Measurements from ENCODE around the gene RPS8.
A peak's percentile ranks its signal among the peaks of the same experiment; 100 is the strongest.
"Not testable (repeated sequence)": the region's sequence is repeated elsewhere in the genome, so short reads cannot be mapped to it uniquely, and the experiment has no call there.

RPS8 gene

GRCh38 chr1:44808938-44809917, 33.9 kb downstream of the RPS8 start:
- Histone ChIP-seq H3K4me1 (ENCODE audit: low read length) (peaks cover 75% of the 10 kb centered on the region), H3K27me3 (ENCODE audit: low read depth, low read length) (no peaks in the 10 kb centered on the region), H4K20me1 (ENCODE audit: insufficient read depth, low read length) (no peaks in the 10 kb centered on the region), H3K4me2 (ENCODE audit: low read length) (peak overlapping the region; percentile 78), H3K9ac (ENCODE audit: low read length) (peak overlapping the region; percentile 94), H3K79me2 (ENCODE audit: low read length) (peaks cover 42% of the 10 kb centered on the region), H3K36me3 (replicated peaks; ENCODE audit: low read depth, low read length) (peaks cover 43% of the 10 kb centered on the region), H3K9me3 (ENCODE audit: insufficient read depth, low read length) (no peaks in the 10 kb centered on the region), H2AFZ (ENCODE audit: low read depth, low read length) (no peak overlapping the region), H3K27ac (ENCODE audit: low read length) (peak overlapping the region; percentile 100), H3K4me3 (ENCODE audit: low read length) (peak overlapping the region; percentile 55)
- TF ChIP-seq EZH2phosphoT487 (IDR thresholded peaks at IDR 0.05; ENCODE audit: low read depth) (no peak), CTCF (IDR thresholded peaks at IDR 0.05; ENCODE audit: low read depth, low read length) (no peak)

GRCh38 chr1:44810101-44810761, 34.9 kb downstream of the RPS8 start:
- Histone ChIP-seq H3K79me2 (ENCODE audit: low read length) (peaks cover 37% of the 10 kb centered on the region), H3K4me3 (ENCODE audit: low read length) (peak overlapping the region; percentile 67), H3K4me1 (ENCODE audit: low read length) (peaks cover 70% of the 10 kb centered on the region), H4K20me1 (ENCODE audit: insufficient read depth, low read length) (no peaks in the 10 kb centered on the region), H3K9me3 (ENCODE audit: insufficient read depth, low read length) (no peaks in the 10 kb centered on the region), H3K9ac (ENCODE audit: low read length) (peak overlapping the region; percentile 94), H3K36me3 (replicated peaks; ENCODE audit: low read depth, low read length) (peaks cover 41% of the 10 kb centered on the region), H3K27ac (ENCODE audit: low read length) (peak overlapping the region; percentile 100), H3K4me2 (ENCODE audit: low read length) (peak overlapping the region; percentile 76), H2AFZ (ENCODE audit: low read depth, low read length) (no peak overlapping the region), H3K27me3 (ENCODE audit: low read depth, low read length) (no peaks in the 10 kb centered on the region)
- TF ChIP-seq CTCF (IDR thresholded peaks at IDR 0.05; ENCODE audit: low read depth, low read length) (no peak), EZH2phosphoT487 (IDR thresholded peaks at IDR 0.05; ENCODE audit: low read depth) (no peak)

- peak overlapping the region; percentile 76 for H3K4me2 ChIP-seq (ENCODE audit: low read length)
- H3K4me1 ChIP-seq (ENCODE audit: low read length), result peaks cover 65% of the 10 kb centered on the region
- not testable (repeated sequence) for H3K27me3 ChIP-seq (ENCODE audit: low read depth, low read length); H3K9me3 ChIP-seq (ENCODE audit: insufficient read depth, low read length); H2AFZ ChIP-seq (ENCODE audit: low read depth, low read length); H4K20me1 ChIP-seq (ENCODE audit: insufficient read depth, low read length)
- H3K36me3 ChIP-seq (replicated peaks; ENCODE audit: low read depth, low read length), result peaks cover 41% of the 10 kb centered on the region
- peak overlapping the region; percentile 100 for H3K27ac ChIP-seq (ENCODE audit: low read length)
- peaks cover 32% of the 10 kb centered on the region for H3K79me2 ChIP-seq (ENCODE audit: low read length)
- peak overlapping the region; percentile 94 for H3K9ac ChIP-seq (ENCODE audit: low read length)
- H3K4me3 ChIP-seq (ENCODE audit: low read length), result peak overlapping the region; percentile 67
These were observed 35.4 kb downstream of the RPS8 start for GRCh38 chr1:44810762-44811105.

- H3K79me2 ChIP-seq (ENCODE audit: low read length), result peaks cover 27% of the 10 kb centered on the region
- H2AFZ ChIP-seq (ENCODE audit: low read depth, low read length), result no peak overlapping the region
- H3K9me3 ChIP-seq (ENCODE audit: insufficient read depth, low read length), result no peaks in the 10 kb centered on the region
- H3K4me3 ChIP-seq (ENCODE audit: low read length), result peak overlapping the region; percentile 67
- peaks cover 37% of the 10 kb centered on the region for H3K36me3 ChIP-seq (replicated peaks; ENCODE audit: low read depth, low read length)
- H3K4me1 ChIP-seq (ENCODE audit: low read length), result peaks cover 60% of the 10 kb centered on the region
- peak overlapping the region; percentile 100 for H3K27ac ChIP-seq (ENCODE audit: low read length)
- H3K4me2 ChIP-seq (ENCODE audit: low read length), result peak overlapping the region; percentile 76
- no peaks in the 10 kb centered on the region for H4K20me1 ChIP-seq (ENCODE audit: insufficient read depth, low read length)
- no peaks in the 10 kb centered on the region for H3K27me3 ChIP-seq (ENCODE audit: low read depth, low read length)
- H3K9ac ChIP-seq (ENCODE audit: low read length), result peak overlapping the region; percentile 94
- no peak for TF ChIP-seq EZH2phosphoT487 (IDR thresholded peaks at IDR 0.05; ENCODE audit: low read depth)
- TF ChIP-seq CTCF (IDR thresholded peaks at IDR 0.05; ENCODE audit: low read depth, low read length), result no peak
These were observed 35.9 kb downstream of the RPS8 start for GRCh38 chr1:44811234-44811633.
